PC-3 (cell line): ENCODE measurements around the gene PLXND1.

Experiments used
- EZH2 ChIP-seq: fragments of 300-600 bp; sonication (generic); IDR thresholded peaks from one replicate; pipeline ENCODE4 v1.6.1; 2017; ENCODE audit warnings: antibody characterized with exemption, mild to moderate bottlenecking, low read length; ENCODE audit not compliant: unreplicated experiment
- EZH2phosphoT487 ChIP-seq: fragments of 300-600 bp; sonication (generic); IDR thresholded peaks from 2 replicates; pipeline ENCODE4 v1.6.1; 2018; ENCODE audit warnings: mild to moderate bottlenecking, antibody characterized with exemption, low read length, borderline replicate concordance
- TF ChIP-seq, protein P1 (sequence below): fragments of 300-600 bp; sonication (generic); conservative IDR thresholded peaks from 2 replicates; pipeline ENCODE4 v1.5.1; 2017; ENCODE audit warnings: antibody characterized with exemption, low read depth, mild to moderate bottlenecking, low read length

DNA sequence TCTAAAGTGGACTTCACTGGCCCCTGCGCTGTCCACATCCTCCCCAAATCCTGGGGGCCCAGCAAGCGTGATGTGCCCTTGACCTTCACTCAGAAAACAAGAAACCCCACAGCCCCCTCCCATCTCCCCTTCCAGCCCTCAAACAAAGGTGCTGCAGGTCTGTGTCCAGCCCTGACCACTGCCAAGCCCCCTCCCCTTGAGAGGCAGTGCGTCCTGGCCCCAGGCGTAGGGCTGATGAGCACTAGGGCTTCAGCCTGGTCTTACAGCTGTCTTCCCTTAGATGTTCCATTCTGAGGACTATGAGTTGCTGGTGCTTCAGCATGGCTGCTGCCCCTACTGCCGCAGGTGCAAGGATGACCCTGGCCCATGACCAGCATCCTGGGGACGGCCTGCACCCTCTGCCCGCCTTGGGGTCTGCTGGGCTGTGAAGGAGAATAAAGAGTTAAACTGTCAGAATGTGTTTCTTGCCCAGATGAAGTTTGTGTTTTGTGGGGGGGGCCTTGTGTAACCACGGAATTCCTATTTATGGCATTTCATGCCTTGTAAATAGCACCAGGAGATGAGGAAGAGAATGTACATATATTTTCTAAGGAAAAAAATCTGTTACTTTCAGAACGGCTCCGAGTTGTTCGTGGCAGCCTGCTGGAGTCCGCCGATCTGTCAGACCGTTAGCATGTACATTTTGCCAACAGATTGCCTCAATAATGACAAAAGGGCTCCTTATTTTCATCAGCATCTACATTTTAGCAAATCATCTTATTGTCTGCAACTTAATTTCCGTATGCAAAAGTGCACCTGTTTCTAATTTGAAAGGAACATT, 86.4 kb downstream of the PLXND1 start:
- TF ChIP-seq EZH2 (no peak), EZH2phosphoT487 (no peak)
- TF ChIP-seq, protein P1, sequence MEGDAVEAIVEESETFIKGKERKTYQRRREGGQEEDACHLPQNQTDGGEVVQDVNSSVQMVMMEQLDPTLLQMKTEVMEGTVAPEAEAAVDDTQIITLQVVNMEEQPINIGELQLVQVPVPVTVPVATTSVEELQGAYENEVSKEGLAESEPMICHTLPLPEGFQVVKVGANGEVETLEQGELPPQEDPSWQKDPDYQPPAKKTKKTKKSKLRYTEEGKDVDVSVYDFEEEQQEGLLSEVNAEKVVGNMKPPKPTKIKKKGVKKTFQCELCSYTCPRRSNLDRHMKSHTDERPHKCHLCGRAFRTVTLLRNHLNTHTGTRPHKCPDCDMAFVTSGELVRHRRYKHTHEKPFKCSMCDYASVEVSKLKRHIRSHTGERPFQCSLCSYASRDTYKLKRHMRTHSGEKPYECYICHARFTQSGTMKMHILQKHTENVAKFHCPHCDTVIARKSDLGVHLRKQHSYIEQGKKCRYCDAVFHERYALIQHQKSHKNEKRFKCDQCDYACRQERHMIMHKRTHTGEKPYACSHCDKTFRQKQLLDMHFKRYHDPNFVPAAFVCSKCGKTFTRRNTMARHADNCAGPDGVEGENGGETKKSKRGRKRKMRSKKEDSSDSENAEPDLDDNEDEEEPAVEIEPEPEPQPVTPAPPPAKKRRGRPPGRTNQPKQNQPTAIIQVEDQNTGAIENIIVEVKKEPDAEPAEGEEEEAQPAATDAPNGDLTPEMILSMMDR, result no peak
